ENCODE data around the gene MYADML2. TPM values are rescaled to one million over a fixed set of nuclear protein-coding genes. Genes with fewer than 3 reads are reported as not detected.

Gene MYADML2
- total and polyA plus RNA-seq, 7 experiments from 2014 or later: not detected

- peaks cover 0 to 4% (median 0%) of the 10 kb centered on the region in 5 donors for H3K36me3 Mint-ChIP-seq
- CTCF ChIA-PET: interaction anchor here (0.6 kb wide), 1 partner anchor 296 kb away, joined by 4 read pairs; no protein-coding TSS in a partner anchor
- Histone ChIP-seq H3K27me3 (ENCODE audit: control insufficient read depth in 2 of 2, insufficient read depth in 2 of 2, low read length in 2 of 2) (peaks cover 0 to 13% of the 10 kb centered on the region in 2 donors), H3K27ac (ENCODE audit: low read depth, low read length) (no peak overlapping the region), H3K36me3 (ENCODE audit: control insufficient read depth in 2 of 3, insufficient read depth in 3 of 3, low read length in 3 of 3) (peaks cover 0 to 8% (median 0%) of the 10 kb centered on the region in 3 experiments), H3K9me3 (ENCODE audit: control insufficient read depth in 2 of 3, low read length in 3 of 3) (no peaks in the 10 kb centered on the region), H3K4me1 (ENCODE audit: control insufficient read depth in 2 of 2, insufficient read depth in 2 of 2, low read length in 2 of 2) (peaks cover 10 to 31% of the 10 kb centered on the region in 2 donors), H3K4me3 (ENCODE audit: low read length) (no peak overlapping the region)
- peak overlapping the region; percentile 39 to 91 (median 80) for H3K4me3 Mint-ChIP-seq
- intact Hi-C loops (cut with micrococcal nuclease): loop anchor here (5.0 kb wide), 4 partner anchors 33 to 1663 kb away; partner anchors contain the start of genes ARHGDIA (in 2 of the 2), ALYREF (in 1 of the 2), ANAPC11 (in 1 of the 2) and RNF213 (in 1 of the 2)
- H3K9me3 Mint-ChIP-seq: no peaks in the 10 kb centered on the region
- peak overlapping the region in 8 of 9 donors; percentile 25 to 91 (median 76) for H3K27ac Mint-ChIP-seq
- ATAC-seq: no peak
- H3K4me1 Mint-ChIP-seq: peaks cover 9 to 34% (median 23%) of the 10 kb centered on the region in 7 donors
- POLR2A ChIA-PET: interaction anchor here (0.7 to 3.3 kb wide), 5 partner anchors 8 to 55 kb away, joined by 3 to 23 read pairs (median 5); no protein-coding TSS in a partner anchor
- H3K27me3 Mint-ChIP-seq: peaks cover 0 to 6% (median 0%) of the 10 kb centered on the region in 5 donors
- peak in 2 of 9 donors; percentile 26 to 27 for DNase-seq
Observed at GRCh38 chr17:81924557-81925532, 22.2 kb downstream of the MYADML2 start.

DNA sequence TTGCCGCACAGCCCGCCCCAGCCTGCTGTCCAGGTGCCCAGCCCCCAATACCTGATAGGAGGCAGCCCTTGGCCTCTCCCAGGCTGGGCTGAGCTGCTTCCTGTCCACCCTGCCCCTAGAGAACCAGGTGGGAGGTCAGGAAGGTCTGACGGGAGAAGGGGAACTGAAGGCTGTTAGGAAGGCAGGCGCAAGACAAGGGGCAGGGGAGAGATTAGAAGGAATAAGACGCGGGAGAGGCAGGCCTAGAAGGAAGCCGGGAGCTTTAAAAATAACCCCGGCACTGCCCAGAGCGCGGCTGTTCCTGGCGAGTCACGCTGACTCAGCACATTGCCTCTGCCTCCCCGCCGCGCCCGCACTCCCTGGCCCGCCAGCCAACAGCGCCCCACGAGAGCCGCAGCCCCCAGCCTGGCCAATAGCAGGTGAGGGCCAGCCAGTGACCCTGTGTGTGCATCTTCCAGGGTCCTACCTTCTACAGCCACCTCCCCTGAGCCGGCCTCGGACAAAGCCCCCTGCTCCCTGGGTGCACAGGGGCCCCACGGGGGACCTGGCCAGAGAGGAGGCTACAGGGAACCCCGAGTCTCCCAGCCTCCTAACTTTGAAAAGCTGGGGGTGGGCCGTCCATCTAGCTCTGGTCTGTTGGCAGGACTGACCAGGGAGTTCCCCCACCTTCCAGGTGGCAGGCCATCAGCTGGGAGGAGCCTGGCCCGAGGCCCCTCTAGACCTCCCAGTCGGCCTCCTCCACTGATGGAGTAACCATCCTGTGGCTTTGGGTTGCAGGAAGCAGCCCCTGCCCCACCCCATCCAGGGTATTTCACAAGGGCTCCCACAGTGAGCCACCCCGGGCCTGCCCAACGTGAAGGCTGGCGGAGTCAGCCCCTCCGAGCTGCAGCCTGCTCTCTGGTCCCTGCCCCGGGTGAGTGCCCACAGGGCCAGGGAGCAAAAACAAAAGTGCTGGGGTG lies 23.5 kb downstream of the MYADML2 start:
- POLR2A ChIA-PET: interaction anchor here (0.9 to 1.5 kb wide), 3 partner anchors 8 to 52 kb away, joined by 3 to 6 read pairs (median 5); no protein-coding TSS in a partner anchor
- H3K4me3 ChIP-seq (ENCODE audit: low read length): no peak overlapping the region

DNA sequence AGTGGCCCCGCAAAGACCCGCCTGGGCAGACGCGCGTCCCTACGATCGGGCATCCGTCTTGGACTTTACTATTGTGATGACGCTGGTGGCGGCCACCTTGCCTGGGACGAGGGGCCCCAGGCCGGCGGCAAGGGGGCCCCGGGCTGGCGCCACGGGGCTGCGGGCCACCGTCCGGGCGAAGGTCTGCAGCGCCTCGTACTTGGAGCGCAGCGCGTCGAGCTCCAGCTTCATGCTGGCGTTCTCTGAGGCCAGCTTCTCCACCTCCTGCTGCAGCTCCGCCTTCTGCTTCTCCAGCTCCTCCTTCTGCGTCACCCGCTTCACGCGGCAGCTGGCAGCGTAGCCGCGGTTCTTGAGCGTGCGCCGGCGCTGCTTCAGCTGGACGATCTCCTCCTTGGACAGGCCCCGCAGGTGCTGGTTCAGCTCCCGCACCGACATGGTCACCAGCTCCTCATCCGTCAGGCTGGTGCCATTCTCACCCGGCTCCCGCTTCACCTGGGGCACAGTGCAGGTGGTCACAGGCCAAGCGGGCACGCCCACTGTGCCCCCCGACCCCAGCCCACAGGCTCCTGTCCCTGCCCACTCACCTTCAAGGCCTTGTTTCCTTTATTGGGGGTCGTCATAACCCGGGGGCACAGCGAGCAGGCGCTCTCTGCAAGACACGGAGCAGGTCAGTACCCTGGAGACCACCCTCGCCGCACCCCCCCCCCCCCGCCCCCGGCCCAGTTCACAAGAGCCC lies 24.3 kb downstream of the MYADML2 start:
- Mint-ChIP-seq H3K27ac (peak overlapping the region in 2 of 9 donors; percentile 76 to 80), H3K4me3 (peak overlapping the region in 1 of 10 donors; percentile 35), H3K27me3 (no peaks in the 10 kb centered on the region), H3K9me3 (no peaks in the 10 kb centered on the region), H3K36me3 (peaks cover 0 to 4% (median 0%) of the 10 kb centered on the region in 5 donors), H3K4me1 (peaks cover 9 to 49% (median 39%) of the 10 kb centered on the region in 7 donors)
- intact Hi-C loops (cut with micrococcal nuclease): no loop called here
- Histone ChIP-seq H3K4me1 (ENCODE audit: control insufficient read depth in 2 of 2, insufficient read depth in 2 of 2, low read length in 2 of 2) (peaks cover 10 to 28% of the 10 kb centered on the region in 2 donors), H3K9me3 (ENCODE audit: control insufficient read depth in 2 of 3, low read length in 3 of 3) (no peaks in the 10 kb centered on the region), H3K27ac (ENCODE audit: low read depth, low read length) (no peak overlapping the region), H3K4me3 (ENCODE audit: low read length) (no peak overlapping the region), H3K27me3 (ENCODE audit: control insufficient read depth in 2 of 2, insufficient read depth in 2 of 2, low read length in 2 of 2) (no peaks in the 10 kb centered on the region), H3K36me3 (ENCODE audit: control insufficient read depth in 2 of 3, insufficient read depth in 3 of 3, low read length in 3 of 3) (peaks cover 0 to 8% (median 0%) of the 10 kb centered on the region in 3 experiments)
- CTCF ChIA-PET: no interaction called here
- no peak for DNase-seq
- no peak for ATAC-seq
- POLR2A ChIA-PET: interaction anchor here (0.9 kb wide), 1 partner anchor 32 kb away, joined by 3 read pairs; no protein-coding TSS in a partner anchor

More for the DNA sequence above, 23.5 kb downstream of the MYADML2 start:
- Mint-ChIP-seq H3K27ac (peak overlapping the region in 4 of 9 donors; percentile 26 to 65 (median 46)), H3K27me3 (no peaks in the 10 kb centered on the region), H3K4me1 (peaks cover 9 to 44% (median 32%) of the 10 kb centered on the region in 7 donors), H3K4me3 (peak overlapping the region in 5 of 10 donors; percentile 6 to 83 (median 58)), H3K36me3 (peaks cover 0 to 4% (median 0%) of the 10 kb centered on the region in 5 donors), H3K9me3 (no peaks in the 10 kb centered on the region)
- H3K4me1 ChIP-seq (ENCODE audit: control insufficient read depth in 2 of 2, insufficient read depth in 2 of 2, low read length in 2 of 2): peaks cover 10 to 29% of the 10 kb centered on the region in 2 donors
- peak; percentile 31 for ATAC-seq
- CTCF ChIA-PET: no interaction called here
- peak overlapping the region; percentile 10 for H3K27ac ChIP-seq (ENCODE audit: low read depth, low read length)
- intact Hi-C loops (cut with micrococcal nuclease): no loop called here
- H3K9me3 ChIP-seq (ENCODE audit: control insufficient read depth in 2 of 3, low read length in 3 of 3): no peaks in the 10 kb centered on the region
- peaks cover 0 to 4% of the 10 kb centered on the region in 2 donors for H3K27me3 ChIP-seq (ENCODE audit: control insufficient read depth in 2 of 2, insufficient read depth in 2 of 2, low read length in 2 of 2)
- H3K36me3 ChIP-seq (ENCODE audit: control insufficient read depth in 2 of 3, insufficient read depth in 3 of 3, low read length in 3 of 3): peaks cover 0 to 8% (median 0%) of the 10 kb centered on the region in 3 experiments
- peak in 1 of 9 donors; percentile 39 for DNase-seq

GRCh38 chr17:81921996-81922565 lies 25.0 kb downstream of the MYADML2 start:
- H3K4me3 ChIP-seq (ENCODE audit: low read length): no peak overlapping the region
- DNase-seq (no peak), ATAC-seq (no peak)
- ChIA-PET CTCF (no interaction called here), POLR2A (interaction anchor here (0.9 kb wide), 1 partner anchor 32 kb away, joined by 3 read pairs; no protein-coding TSS in a partner anchor)
- H3K27me3 ChIP-seq (ENCODE audit: control insufficient read depth in 2 of 2, insufficient read depth in 2 of 2, low read length in 2 of 2): no peaks in the 10 kb centered on the region
- Mint-ChIP-seq H3K4me3 (no peak overlapping the region), H3K27me3 (no peaks in the 10 kb centered on the region), H3K9me3 (peaks cover 0 to 1% (median 0%) of the 10 kb centered on the region in 11 donors), H3K36me3 (peaks cover 0 to 4% (median 0%) of the 10 kb centered on the region in 5 donors), H3K4me1 (peaks cover 12 to 53% (median 42%) of the 10 kb centered on the region in 7 donors), H3K27ac (no peak overlapping the region)
- no peak overlapping the region for H3K27ac ChIP-seq (ENCODE audit: low read depth, low read length)
- intact Hi-C loops (cut with micrococcal nuclease): no loop called here
- peaks cover 13 to 31% of the 10 kb centered on the region in 2 donors for H3K4me1 ChIP-seq (ENCODE audit: control insufficient read depth in 2 of 2, insufficient read depth in 2 of 2, low read length in 2 of 2)
- peaks cover 0 to 8% (median 0%) of the 10 kb centered on the region in 3 experiments for H3K36me3 ChIP-seq (ENCODE audit: control insufficient read depth in 2 of 3, insufficient read depth in 3 of 3, low read length in 3 of 3)
- no peaks in the 10 kb centered on the region for H3K9me3 ChIP-seq (ENCODE audit: control insufficient read depth in 2 of 3, low read length in 3 of 3)

GRCh38 chr17:81921537-81921862 lies 25.5 kb downstream of the MYADML2 start:
- ChIA-PET CTCF (no interaction called here), POLR2A (no interaction called here)
- Histone ChIP-seq H3K9me3 (ENCODE audit: control insufficient read depth in 2 of 3, low read length in 3 of 3) (no peaks in the 10 kb centered on the region), H3K36me3 (ENCODE audit: control insufficient read depth in 2 of 3, insufficient read depth in 3 of 3, low read length in 3 of 3) (peaks cover 0 to 8% (median 0%) of the 10 kb centered on the region in 3 experiments), H3K4me3 (ENCODE audit: low read length) (no peak overlapping the region), H3K27ac (ENCODE audit: low read depth, low read length) (no peak overlapping the region), H3K4me1 (ENCODE audit: control insufficient read depth in 2 of 2, insufficient read depth in 2 of 2, low read length in 2 of 2) (peaks cover 17 to 33% of the 10 kb centered on the region in 2 donors), H3K27me3 (ENCODE audit: control insufficient read depth in 2 of 2, insufficient read depth in 2 of 2, low read length in 2 of 2) (no peaks in the 10 kb centered on the region)
- intact Hi-C loops (cut with micrococcal nuclease): no loop called here
- ATAC-seq (no peak), DNase-seq (no peak)
- peaks cover 0 to 4% (median 0%) of the 10 kb centered on the region in 5 donors for H3K36me3 Mint-ChIP-seq
- H3K4me3 Mint-ChIP-seq: no peak overlapping the region
- H3K9me3 Mint-ChIP-seq: peaks cover 0 to 2% (median 0%) of the 10 kb centered on the region in 11 donors
- H3K4me1 Mint-ChIP-seq: peaks cover 14 to 57% (median 46%) of the 10 kb centered on the region in 7 donors
- no peaks in the 10 kb centered on the region for H3K27me3 Mint-ChIP-seq
- H3K27ac Mint-ChIP-seq: no peak overlapping the region
